Measurements from ENCODE around the gene CDKAL1. TPM values are rescaled to one million over a fixed set of nuclear protein-coding genes. Genes with fewer than 3 reads are reported as not detected.

The CDKAL1 gene
- total RNA-seq, 4 donors from 2014 or later = 11.8 to 21.4 (median 13.8) TPM

- DNase-seq (ENCODE audit: low spot score) (no peak), ATAC-seq (ENCODE audit: low FRiP score) (no peak)
- no peak for TF ChIP-seq CTCF (IDR thresholded peaks at IDR 0.05)
Observed at GRCh38 chr6:20790032-20790791, 256.0 kb downstream of the CDKAL1 start.

- TF ChIP-seq CTCF (IDR thresholded peaks at IDR 0.05) = no peak
- no peak for ATAC-seq (ENCODE audit: low FRiP score)
- DNase-seq (ENCODE audit: low spot score) = no peak
Observed at GRCh38 chr6:20791074-20791473, 256.8 kb downstream of the CDKAL1 start.

- ATAC-seq (ENCODE audit: low FRiP score) (no peak), DNase-seq (ENCODE audit: low spot score) (no peak)
- no peak for TF ChIP-seq CTCF (IDR thresholded peaks at IDR 0.05)
Observed at GRCh38 chr6:20791944-20792343, 257.7 kb downstream of the CDKAL1 start.

GRCh38 chr6:20793174-20793573, 258.9 kb downstream of the CDKAL1 start:
- ATAC-seq (ENCODE audit: low FRiP score) (no peak), DNase-seq (ENCODE audit: low spot score) (no peak)
- TF ChIP-seq CTCF (IDR thresholded peaks at IDR 0.05) = no peak

GRCh38 chr6:20797597-20797996, 263.3 kb downstream of the CDKAL1 start:
- DNase-seq (ENCODE audit: low spot score) (no peak), ATAC-seq (ENCODE audit: low FRiP score) (no peak)
- TF ChIP-seq CTCF (IDR thresholded peaks at IDR 0.05) = no peak

- no peak for ATAC-seq (ENCODE audit: low FRiP score)
Observed at GRCh38 chr6:20800229-20800628, 266.0 kb downstream of the CDKAL1 start.

More at GRCh38 chr6:20800229-20800628, 266.0 kb downstream of the CDKAL1 start:
- TF ChIP-seq CTCF (IDR thresholded peaks at IDR 0.05) = no peak
- DNase-seq (ENCODE audit: low spot score) = no peak

Measured in omental fat pad (tissue), 4 donors.